ENCODE measurements around the gene ART4. TPM values are rescaled to one million over a fixed set of nuclear protein-coding genes. Genes with fewer than 3 reads are reported as not detected.

ART4 gene
- total and polyA plus RNA-seq, 8 donors = 0.25 to 7.2 (median 0.57) TPM

- no peak for TF ChIP-seq CTCF (IDR thresholded peaks at IDR 0.05)
- DNase-seq (no peak), ATAC-seq (no peak), FAIRE-seq (no peak)
- H3K27me3 ChIP-seq = no peaks in the 10 kb centered on the region
- H3K27ac ChIP-seq = no peak overlapping the region
- H3K36me3 ChIP-seq = peaks cover 5 to 43% (median 14%) of the 10 kb centered on the region in 3 donors
- intact Hi-C loops (cut with DNase I) = no loop called here
- no peaks in the 10 kb centered on the region for H3K4me1 ChIP-seq
- 91 to 92% methylated on average over 3 of the region's 3 CpGs for WGBS, 2 donors
- H3K9me3 ChIP-seq = no peaks in the 10 kb centered on the region
- H3K4me3 ChIP-seq = no peak overlapping the region
Observed at GRCh38 chr12:14785568-14785967, 57.8 kb downstream of the ART4 start.

GRCh38 chr12:14784471-14784870 lies 58.9 kb downstream of the ART4 start:
- WGBS, 2 donors = 90 to 92% methylated on average over 2 of the region's 2 CpGs
- DNase-seq = no peak
- Histone ChIP-seq H3K27me3 (no peaks in the 10 kb centered on the region), H3K36me3 (peaks cover 0 to 32% (median 14%) of the 10 kb centered on the region in 3 donors), H3K9me3 (no peaks in the 10 kb centered on the region), H3K4me1 (no peaks in the 10 kb centered on the region), H3K4me3 (no peak overlapping the region), H3K27ac (no peak overlapping the region)
- intact Hi-C loops (cut with DNase I) = no loop called here
- no peak for ATAC-seq
- no peak for FAIRE-seq
- TF ChIP-seq CTCF (IDR thresholded peaks at IDR 0.05) = no peak

DNA sequence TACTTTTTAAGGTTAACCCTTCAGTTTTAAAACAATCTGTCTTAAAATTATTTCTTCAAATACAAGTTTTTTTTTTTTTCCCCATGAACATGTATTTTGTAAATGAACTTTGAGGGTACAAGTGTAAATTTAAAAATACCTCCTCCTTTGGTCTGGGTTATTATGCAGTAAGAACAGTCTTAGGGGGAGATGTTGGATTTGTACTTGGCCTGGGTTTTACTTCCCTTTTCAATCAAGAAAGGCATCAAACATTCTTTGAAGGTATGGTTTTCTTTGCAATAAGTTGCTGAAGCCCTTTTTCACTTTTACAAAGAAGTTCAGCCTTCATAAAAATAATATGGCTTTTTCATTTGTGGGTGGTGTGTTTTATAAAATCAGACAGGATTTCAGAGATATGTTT lies 60.6 kb downstream of the ART4 start:
- intact Hi-C loops (cut with DNase I) = no loop called here
- Histone ChIP-seq H3K27me3 (no peaks in the 10 kb centered on the region), H3K27ac (no peak overlapping the region), H3K9me3 (no peaks in the 10 kb centered on the region), H3K36me3 (peaks cover 0 to 15% (median 3%) of the 10 kb centered on the region in 3 donors), H3K4me1 (peaks cover 0 to under 1% (median 0%) of the 10 kb centered on the region in 3 donors), H3K4me3 (no peak overlapping the region)
- no peak for TF ChIP-seq CTCF (IDR thresholded peaks at IDR 0.05)
- ATAC-seq (no peak), FAIRE-seq (no peak), DNase-seq (no peak)

DNA sequence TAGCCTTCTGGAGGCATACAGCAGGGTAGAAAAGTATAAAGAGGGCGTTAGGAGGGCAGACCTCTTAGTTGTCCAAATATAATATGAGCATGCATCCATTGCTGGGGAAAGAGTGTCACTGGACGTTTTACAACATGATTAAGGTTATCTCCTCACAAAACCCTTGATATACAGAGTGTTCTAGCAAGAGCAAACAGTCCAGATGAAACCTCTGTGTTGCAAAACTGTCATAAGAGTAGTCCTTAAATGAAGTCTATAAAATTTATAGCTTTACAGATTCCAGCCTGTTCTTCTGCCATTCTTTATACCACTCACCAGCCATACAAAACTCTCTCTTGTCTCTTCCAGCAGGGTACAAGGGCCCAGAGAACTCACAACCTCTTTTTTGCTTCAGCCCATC lies 61.8 kb downstream of the ART4 start:
- WGBS, 2 donors = 55% methylated on average over 2 of the region's 2 CpGs

More for the DNA sequence above, 61.8 kb downstream of the ART4 start:
- peaks cover 0 to 3% (median 0%) of the 10 kb centered on the region in 3 donors for H3K36me3 ChIP-seq
- no peaks in the 10 kb centered on the region for H3K27me3 ChIP-seq
- ATAC-seq (no peak), FAIRE-seq (no peak), DNase-seq (no peak)
- H3K4me1 ChIP-seq = peaks cover 4 to 9% (median 6%) of the 10 kb centered on the region in 3 donors
- no peak overlapping the region for H3K27ac ChIP-seq
- TF ChIP-seq CTCF (IDR thresholded peaks at IDR 0.05) = no peak
- intact Hi-C loops (cut with DNase I) = no loop called here
- H3K9me3 ChIP-seq = no peaks in the 10 kb centered on the region
- no peak overlapping the region for H3K4me3 ChIP-seq

Data from pancreas (tissue), 10 donors.